OCI-LY1 (cell line): ENCODE results near the gene SCN4B.
A peak's percentile ranks its signal among the peaks of the same experiment; 100 is the strongest.

ENCODE experiments used
- H2AFZ ChIP-seq: fragments of 200-600 bp; sonication (generic), shearing (Covaris generic); 2 replicates; pipeline ENCODE4 v1.6.0; 2014; ENCODE audit warnings: antibody characterized with exemption, mild to moderate bottlenecking, low read length
- H3F3A ChIP-seq: fragments of 200-600 bp; sonication (generic), shearing (Covaris generic); 2 replicates; pipeline ENCODE4 v1.6.0; 2014; ENCODE audit warnings: mild to moderate bottlenecking, antibody characterized with exemption, low read length, moderate library complexity; ENCODE audit not compliant: insufficient read depth
- H3K27ac ChIP-seq: fragments of 200-600 bp; sonication (generic); 2 replicates; pipeline ENCODE4 v1.5.1; 2014; ENCODE audit warnings: low read length, mixed run types, mild to moderate bottlenecking, low read depth; ENCODE audit not compliant: poor library complexity, severe bottlenecking
- H3K27me3 ChIP-seq: fragments of 200-600 bp; sonication (generic); 2 replicates; pipeline ENCODE4 v1.6.0; 2014; ENCODE audit warnings: antibody characterized with exemption, mild to moderate bottlenecking, low read length, moderate library complexity; ENCODE audit not compliant: insufficient read depth
- H3K36me3 ChIP-seq: fragments of 200-600 bp; sonication (generic); 2 replicates; pipeline ENCODE4 v1.6.1; 2014; ENCODE audit warnings: mild to moderate bottlenecking, antibody characterized with exemption, low read length, moderate library complexity, mixed read lengths; ENCODE audit not compliant: insufficient read depth
- H3K4me1 ChIP-seq: fragments of 200-600 bp; sonication (generic); 2 replicates; pipeline ENCODE4 v1.5.1; 2014; ENCODE audit warnings: mild to moderate bottlenecking, low read length, moderate library complexity; ENCODE audit not compliant: insufficient read depth, severe bottlenecking
- H3K4me2 ChIP-seq: fragments of 200-600 bp; sonication (generic), shearing (Covaris generic); 2 replicates; pipeline ENCODE4 v1.6.1; 2014; ENCODE audit warnings: low read length
- H3K4me3 ChIP-seq: fragments of 200-600 bp; sonication (generic); 2 replicates; pipeline ENCODE4 v1.5.1; 2014; ENCODE audit warnings: low read length, low read depth, mild to moderate bottlenecking, mixed read lengths; ENCODE audit not compliant: poor library complexity, severe bottlenecking
- H3K79me2 ChIP-seq: fragments of 200-600 bp; shearing (Covaris generic); 2 replicates; pipeline ENCODE4 v1.6.1; 2016; ENCODE audit warnings: mixed run types, low read length, mixed read lengths; ENCODE audit not compliant: insufficient read depth
- H3K9ac ChIP-seq: fragments of 200-600 bp; sonication (generic), shearing (Covaris generic); 2 replicates; pipeline ENCODE4 v1.6.1; 2014; ENCODE audit warnings: mild to moderate bottlenecking, low read length, mixed read lengths
- H3K9me2 ChIP-seq: fragments of 200-600 bp; sonication (generic), shearing (Covaris generic); 2 replicates; pipeline ENCODE4 v1.6.1; 2014; ENCODE audit warnings: low read depth, mild to moderate bottlenecking, low read length, mixed read lengths
- H3K9me3 ChIP-seq: fragments of 200-600 bp; shearing (Covaris generic); 2 replicates; pipeline ENCODE4 v1.6.1; 2014; ENCODE audit warnings: low read length, mixed read lengths
- H4K20me1 ChIP-seq: fragments of 200-600 bp; sonication (generic), shearing (Covaris generic); 2 replicates; pipeline ENCODE4 v1.6.0; 2016; ENCODE audit warnings: mild to moderate bottlenecking, low read length; ENCODE audit not compliant: insufficient read depth
- CTCF ChIP-seq: fragments of 200-600 bp; sonication (generic), shearing (Covaris generic); IDR thresholded peaks from 2 replicates; pipeline ENCODE4 v1.5.1; 2017; ENCODE audit warnings: mild to moderate bottlenecking, antibody characterized with exemption, low read length, moderate library complexity, mixed read lengths
- EZH2 ChIP-seq: fragments of 200-600 bp; sonication (generic), shearing (Covaris generic); IDR thresholded peaks from 2 replicates; pipeline ENCODE4 v1.8.0; 2017; ENCODE audit warnings: borderline replicate concordance, mixed run types, mild to moderate bottlenecking, antibody characterized with exemption, low read length, moderate library complexity, mixed read lengths

Gene SCN4B

GRCh38 chr11:118200497-118200896 lies 47.9 kb upstream of the SCN4B start:
- peaks cover 5% of the 10 kb centered on the region for H3K4me1 ChIP-seq
- no peak overlapping the region for H3K4me3 ChIP-seq
- H3K9me3 ChIP-seq, result no peaks in the 10 kb centered on the region
- H3K79me2 ChIP-seq, result no peaks in the 10 kb centered on the region
- no peaks in the 10 kb centered on the region for H3F3A ChIP-seq
- no peaks in the 10 kb centered on the region for H3K9me2 ChIP-seq
- TF ChIP-seq EZH2, result no peak
- TF ChIP-seq CTCF, result no peak
- H3K4me2 ChIP-seq, result no peak overlapping the region
- no peaks in the 10 kb centered on the region for H3K27me3 ChIP-seq
- H3K36me3 ChIP-seq, result no peaks in the 10 kb centered on the region; the same call in 1 of the 2 replicates
- H2AFZ ChIP-seq, result no peak overlapping the region
- no peak overlapping the region for H3K9ac ChIP-seq
- no peak overlapping the region for H3K27ac ChIP-seq
- H4K20me1 ChIP-seq, result no peaks in the 10 kb centered on the region

- no peak overlapping the region for H3K27ac ChIP-seq
- no peak overlapping the region for H3K9ac ChIP-seq
- no peak overlapping the region for H2AFZ ChIP-seq
- H3K4me1 ChIP-seq, result peaks cover 8% of the 10 kb centered on the region
- no peaks in the 10 kb centered on the region for H4K20me1 ChIP-seq
- H3K36me3 ChIP-seq, result no peaks in the 10 kb centered on the region; the same call in 1 of the 2 replicates
- H3K27me3 ChIP-seq, result no peaks in the 10 kb centered on the region
- H3K9me3 ChIP-seq, result no peaks in the 10 kb centered on the region
- H3K9me2 ChIP-seq, result no peaks in the 10 kb centered on the region
- TF ChIP-seq CTCF, result no peak
- no peak for TF ChIP-seq EZH2
- no peak overlapping the region for H3K4me2 ChIP-seq
- no peaks in the 10 kb centered on the region for H3F3A ChIP-seq
- no peak overlapping the region for H3K4me3 ChIP-seq
- H3K79me2 ChIP-seq, result no peaks in the 10 kb centered on the region
These were observed 46.5 kb upstream of the SCN4B start for GRCh38 chr11:118199135-118199534.

- Histone ChIP-seq H4K20me1 (no peaks in the 10 kb centered on the region), H3K4me1 (peaks cover 8% of the 10 kb centered on the region), H3K36me3 (no peaks in the 10 kb centered on the region; the same call in 1 of the 2 replicates), H3K9ac (no peak overlapping the region), H3K27ac (no peak overlapping the region), H2AFZ (no peak overlapping the region), H3K9me2 (no peaks in the 10 kb centered on the region), H3K27me3 (no peaks in the 10 kb centered on the region), H3K4me3 (no peak overlapping the region), H3K4me2 (no peak overlapping the region), H3K79me2 (no peaks in the 10 kb centered on the region), H3F3A (no peaks in the 10 kb centered on the region), H3K9me3 (no peaks in the 10 kb centered on the region)
- peak; percentile 79 for TF ChIP-seq CTCF
- no peak for TF ChIP-seq EZH2
These were observed 45.7 kb upstream of the SCN4B start for GRCh38 chr11:118198370-118198769.
